GM13977 (cell line): ENCODE data around the gene NFKBIB.
"Not testable (repeated sequence)": the region's sequence is repeated elsewhere in the genome, so short reads cannot be mapped to it uniquely, and the experiment has no call there.

Experiments used
- DNase-seq: peaks from one replicate; pipeline ENCODE4 v3.0.0; 2012; ENCODE audit warnings: low spot score
- in situ Hi-C: fragments of 300-500 bp; cut with MboI; formaldehyde crosslinking; loops from one replicate; pipeline ENCODE4 v1.12.0; 2022; ENCODE audit warnings: low sequenced_read_pairs, low pct_unique_long_range_greater_than_20kb, mixed read lengths, inconsistent platforms; ENCODE audit not compliant: unreplicated experiment
- TF ChIP-seq, protein P1 (sequence below): IDR thresholded peaks from 2 replicates; pipeline ENCODE4 v1.5.1; 2012; ENCODE audit warnings: mild to moderate bottlenecking, control low read depth; ENCODE audit not compliant: insufficient read depth; ENCODE audit errors: extremely low read depth, missing control alignments

NFKBIB gene

DNA sequence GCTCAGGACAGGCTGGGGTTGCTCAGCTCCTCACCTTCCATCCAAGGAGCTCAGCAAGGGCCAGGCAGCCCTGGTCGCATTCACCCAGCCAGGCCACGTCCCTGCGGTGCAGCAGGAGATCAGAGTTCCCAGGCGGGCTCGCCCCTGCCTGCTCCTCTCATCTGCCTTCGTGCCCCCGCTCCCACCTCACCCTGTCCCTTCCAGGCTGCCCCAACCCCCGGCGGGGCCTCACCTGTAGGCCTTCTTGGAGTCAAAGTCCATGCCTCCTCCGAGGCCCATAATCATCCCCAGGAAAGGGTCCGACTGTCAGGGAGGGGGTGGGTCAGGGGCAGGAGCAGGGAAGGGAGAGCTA is 20.4 kb upstream of the NFKBIB start:
- in situ Hi-C loops, result no loop called here
- no peak for DNase-seq
- TF ChIP-seq, protein P1, sequence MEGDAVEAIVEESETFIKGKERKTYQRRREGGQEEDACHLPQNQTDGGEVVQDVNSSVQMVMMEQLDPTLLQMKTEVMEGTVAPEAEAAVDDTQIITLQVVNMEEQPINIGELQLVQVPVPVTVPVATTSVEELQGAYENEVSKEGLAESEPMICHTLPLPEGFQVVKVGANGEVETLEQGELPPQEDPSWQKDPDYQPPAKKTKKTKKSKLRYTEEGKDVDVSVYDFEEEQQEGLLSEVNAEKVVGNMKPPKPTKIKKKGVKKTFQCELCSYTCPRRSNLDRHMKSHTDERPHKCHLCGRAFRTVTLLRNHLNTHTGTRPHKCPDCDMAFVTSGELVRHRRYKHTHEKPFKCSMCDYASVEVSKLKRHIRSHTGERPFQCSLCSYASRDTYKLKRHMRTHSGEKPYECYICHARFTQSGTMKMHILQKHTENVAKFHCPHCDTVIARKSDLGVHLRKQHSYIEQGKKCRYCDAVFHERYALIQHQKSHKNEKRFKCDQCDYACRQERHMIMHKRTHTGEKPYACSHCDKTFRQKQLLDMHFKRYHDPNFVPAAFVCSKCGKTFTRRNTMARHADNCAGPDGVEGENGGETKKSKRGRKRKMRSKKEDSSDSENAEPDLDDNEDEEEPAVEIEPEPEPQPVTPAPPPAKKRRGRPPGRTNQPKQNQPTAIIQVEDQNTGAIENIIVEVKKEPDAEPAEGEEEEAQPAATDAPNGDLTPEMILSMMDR, result no peak

DNA sequence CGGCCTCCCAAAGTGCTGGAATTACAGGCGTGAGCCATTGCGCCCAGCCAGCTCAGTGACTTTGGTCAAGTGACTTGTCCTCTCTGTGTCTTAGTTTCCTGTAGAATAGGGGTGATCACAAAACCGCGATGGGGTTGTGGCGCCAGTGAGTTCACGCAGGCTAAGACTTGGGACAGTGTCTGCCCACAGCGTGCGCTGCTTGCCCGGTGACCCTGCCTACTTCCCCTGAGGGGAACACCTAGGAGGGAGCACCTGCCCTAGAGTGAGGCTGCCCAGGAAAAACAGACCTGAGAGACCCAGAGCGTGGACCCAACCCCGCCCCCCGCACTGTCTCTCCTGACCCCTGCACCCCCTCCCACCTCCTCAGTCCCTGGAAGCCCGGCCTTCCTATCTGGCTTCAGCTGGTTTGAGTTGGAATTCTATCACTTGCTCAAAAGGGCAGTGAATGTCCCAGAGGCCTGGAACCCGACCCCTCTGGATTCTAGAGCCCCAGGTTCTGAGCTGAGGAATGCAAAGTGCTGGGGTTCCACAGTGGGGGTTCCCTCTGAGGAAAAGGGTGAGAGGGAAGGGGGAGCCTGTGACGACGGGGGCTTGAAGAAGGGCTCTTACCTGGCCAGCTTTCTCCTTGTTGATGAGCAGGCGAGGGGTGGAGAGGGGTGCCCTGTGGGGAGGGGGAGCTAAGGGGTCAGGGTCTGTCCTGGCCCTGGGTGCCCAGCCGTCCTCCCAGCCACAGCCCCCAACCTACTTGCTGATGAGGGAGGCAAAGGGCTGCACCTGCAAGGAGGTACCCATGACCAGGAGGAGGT is 19.5 kb upstream of the NFKBIB start:
- in situ Hi-C loops, result no loop called here
- TF ChIP-seq, protein P1, result no peak
- DNase-seq, result no peak

DNA sequence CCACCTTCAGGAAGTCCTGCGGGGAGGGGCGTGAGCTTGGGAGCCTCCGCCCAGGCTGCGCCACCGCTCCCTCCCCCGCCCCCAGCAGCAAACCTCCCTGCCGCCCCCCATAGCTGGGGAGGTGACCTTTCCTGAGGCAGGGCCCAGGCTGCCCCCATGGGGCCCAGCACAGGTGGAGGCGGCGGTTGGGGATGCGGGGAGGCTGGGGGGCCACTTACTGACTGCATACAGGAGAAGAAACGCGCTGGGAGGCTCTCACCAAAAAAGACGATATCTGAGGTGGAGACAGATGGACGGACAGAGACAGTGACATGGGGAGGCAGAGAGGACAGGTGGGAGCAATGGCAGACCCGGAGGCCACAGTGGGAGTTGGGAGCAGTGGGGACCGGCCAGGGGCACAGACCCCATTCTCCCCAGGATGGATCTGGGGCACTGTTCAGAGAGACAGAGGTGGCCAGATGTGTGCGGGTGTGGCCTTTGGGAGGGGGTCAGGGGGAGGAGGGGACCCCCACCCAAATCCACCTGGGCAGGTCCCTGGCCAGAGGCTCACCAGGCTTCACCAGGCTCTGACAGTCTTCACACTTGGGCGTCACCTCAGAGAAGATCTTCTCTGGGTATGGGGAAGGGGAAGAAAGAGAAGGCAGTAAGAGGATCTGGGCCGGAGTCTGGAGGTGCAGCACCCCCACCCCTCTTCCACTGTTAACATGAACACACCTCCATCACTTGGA is 18.7 kb upstream of the NFKBIB start:
- TF ChIP-seq, protein P1, result no peak
- DNase-seq, result no peak
- in situ Hi-C loops, result no loop called here

DNA sequence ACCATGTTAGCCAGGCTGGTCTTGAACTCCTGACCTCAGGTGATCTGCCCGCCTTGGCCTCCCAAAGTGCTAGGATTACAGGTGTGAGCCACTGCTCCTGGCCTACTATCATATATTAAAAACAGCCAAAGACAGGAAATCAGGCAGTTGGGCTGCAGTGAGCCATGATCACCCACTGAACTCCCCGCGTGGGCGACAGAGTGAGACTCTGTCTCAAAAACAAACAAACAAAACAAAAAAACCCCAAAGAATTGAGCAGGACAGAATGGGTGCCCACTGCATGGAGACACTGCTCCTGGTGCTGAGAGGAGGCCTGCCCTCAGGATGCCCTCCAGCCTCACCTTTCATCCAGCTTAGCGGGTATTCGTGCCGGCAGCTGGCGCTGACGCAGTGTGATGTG is 16.5 kb upstream of the NFKBIB start:
- in situ Hi-C loops, result no loop called here
- no peak for DNase-seq
- TF ChIP-seq, protein P1, result no peak

DNA sequence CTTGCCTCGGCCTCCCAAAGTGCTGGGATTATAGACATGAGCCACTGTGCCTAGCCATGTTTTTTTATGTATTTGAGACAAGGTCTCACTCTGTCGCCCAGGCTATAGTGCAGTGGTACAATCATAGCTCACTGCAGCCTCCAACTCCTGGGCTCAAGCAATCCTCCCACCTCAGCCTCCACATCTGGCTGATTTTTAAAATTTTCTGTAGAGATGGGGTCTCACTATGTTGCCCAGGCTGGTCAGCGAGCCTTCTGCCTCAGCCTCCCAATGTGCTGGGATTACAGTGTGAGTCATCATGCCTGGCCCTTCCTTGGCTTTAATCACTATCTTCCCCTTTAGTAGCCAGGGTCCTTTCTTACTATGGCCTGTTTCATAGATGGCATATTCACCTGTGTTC is 15.1 kb upstream of the NFKBIB start:
- DNase-seq, in situ Hi-C loops: not testable (repeated sequence)

DNA sequence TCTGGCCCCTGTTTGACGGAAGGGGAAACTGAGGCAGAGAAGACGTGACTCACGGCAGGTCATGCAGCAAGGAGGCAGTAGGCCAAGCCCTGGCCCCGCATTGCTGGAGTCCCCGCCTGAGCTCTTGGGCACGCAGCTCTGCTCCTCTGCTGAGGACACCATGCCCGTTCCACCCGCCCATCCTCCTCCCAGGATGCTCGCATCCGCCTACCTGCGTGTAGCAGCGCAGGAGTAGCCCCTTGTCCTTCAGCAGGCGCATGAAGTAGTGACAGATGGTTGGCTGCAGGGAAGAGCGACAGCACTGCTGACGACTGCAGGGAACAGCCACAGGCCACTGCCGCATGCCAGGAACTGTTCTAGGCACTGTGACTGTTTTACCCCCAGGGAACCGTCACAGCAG is 10.9 kb upstream of the NFKBIB start:
- in situ Hi-C loops, result no loop called here
- DNase-seq, result no peak
- TF ChIP-seq, protein P1, result no peak

DNA sequence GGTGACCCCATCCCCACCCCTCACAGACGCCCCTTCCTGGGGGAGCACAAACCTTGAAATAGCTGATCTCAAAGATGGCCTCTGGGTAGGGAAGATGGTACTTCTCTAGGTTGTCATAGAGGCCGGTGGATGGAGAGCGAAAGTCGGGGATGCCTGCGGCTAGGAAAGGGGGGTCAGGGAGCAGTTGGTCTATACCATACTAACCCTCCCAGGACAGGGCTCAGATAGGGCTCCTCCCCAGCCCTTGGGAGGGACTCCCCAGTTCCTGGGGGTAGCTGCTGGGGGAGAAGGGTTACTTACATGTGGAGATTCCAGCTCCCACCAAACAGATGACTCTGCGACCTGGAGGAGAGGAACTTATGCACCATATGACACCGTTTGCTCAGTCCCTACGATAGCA is 10.0 kb upstream of the NFKBIB start:
- no peak for DNase-seq
- TF ChIP-seq, protein P1, result no peak
- in situ Hi-C loops, result no loop called here
